Measurements from ENCODE around the gene EIF4E1B. TPM values are rescaled to one million over a fixed set of nuclear protein-coding genes. Genes with fewer than 3 reads are reported as not detected.

Gene EIF4E1B
- total and polyA plus RNA-seq, 2 donors (not counting 1 experiment from before 2014, with no cell fraction given) = not detected

GRCh38 chr5:176670449-176670848 is 40.0 kb downstream of the EIF4E1B start:
- DNase-seq (no peak), ATAC-seq (ENCODE audit: low read depth) (no peak)
- Mint-ChIP-seq H3K9me3 (ENCODE audit: insufficient read depth) (no peaks in the 10 kb centered on the region), H3K4me3 (no peak overlapping the region), H3K27ac (no peak overlapping the region), H3K27me3 (peaks cover 52% of the 10 kb centered on the region), H3K4me1 (peaks cover 3% of the 10 kb centered on the region)
- no peaks in the 10 kb centered on the region for H4K20me1 ChIP-seq (ENCODE audit: control insufficient read depth, insufficient read depth, low read length, poor library complexity, severe bottlenecking)
- no peaks in the 10 kb centered on the region for H3K36me3 ChIP-seq (replicated peaks in 1 of 2; ENCODE audit: control extremely low read depth in 1 of 2, control insufficient read depth in 1 of 2, extremely low read depth in 1 of 2, insufficient read depth in 2 of 2, low read length in 1 of 2)
- ChIA-PET CTCF (interaction anchor here (1.1 to 3.2 kb wide), 2 partner anchors 9 to 11 kb away, joined by 3 to 18 read pairs; no protein-coding TSS in a partner anchor), POLR2A (no interaction called here)
- no peaks in the 10 kb centered on the region for H3K4me1 ChIP-seq (ENCODE audit: control insufficient read depth in 2 of 2, insufficient read depth in 2 of 2, low read length in 2 of 2)
- H3K4me2 ChIP-seq (replicated peaks; ENCODE audit: low read depth, low read length, poor library complexity, severe bottlenecking) = no peak overlapping the region
- 92% methylated on average over 6 of the region's 8 CpGs for WGBS (ENCODE audit: insufficient coverage)
- TF ChIP-seq, protein P1, sequence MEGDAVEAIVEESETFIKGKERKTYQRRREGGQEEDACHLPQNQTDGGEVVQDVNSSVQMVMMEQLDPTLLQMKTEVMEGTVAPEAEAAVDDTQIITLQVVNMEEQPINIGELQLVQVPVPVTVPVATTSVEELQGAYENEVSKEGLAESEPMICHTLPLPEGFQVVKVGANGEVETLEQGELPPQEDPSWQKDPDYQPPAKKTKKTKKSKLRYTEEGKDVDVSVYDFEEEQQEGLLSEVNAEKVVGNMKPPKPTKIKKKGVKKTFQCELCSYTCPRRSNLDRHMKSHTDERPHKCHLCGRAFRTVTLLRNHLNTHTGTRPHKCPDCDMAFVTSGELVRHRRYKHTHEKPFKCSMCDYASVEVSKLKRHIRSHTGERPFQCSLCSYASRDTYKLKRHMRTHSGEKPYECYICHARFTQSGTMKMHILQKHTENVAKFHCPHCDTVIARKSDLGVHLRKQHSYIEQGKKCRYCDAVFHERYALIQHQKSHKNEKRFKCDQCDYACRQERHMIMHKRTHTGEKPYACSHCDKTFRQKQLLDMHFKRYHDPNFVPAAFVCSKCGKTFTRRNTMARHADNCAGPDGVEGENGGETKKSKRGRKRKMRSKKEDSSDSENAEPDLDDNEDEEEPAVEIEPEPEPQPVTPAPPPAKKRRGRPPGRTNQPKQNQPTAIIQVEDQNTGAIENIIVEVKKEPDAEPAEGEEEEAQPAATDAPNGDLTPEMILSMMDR (IDR thresholded peaks at IDR 0.05) = no peak
- no peak for TF ChIP-seq EZH2 (IDR thresholded peaks at IDR 0.05; ENCODE audit: borderline replicate concordance, insufficient read depth, low read depth, low read length, poor library complexity, severe bottlenecking)
- H3K9me3 ChIP-seq (ENCODE audit: control extremely low read depth in 1 of 3, control insufficient read depth in 2 of 3, insufficient read depth in 1 of 3, low read length in 2 of 3) = no peaks in the 10 kb centered on the region
- H3K4me3 ChIP-seq (ENCODE audit: control extremely low read depth in 1 of 5, extremely low read depth in 1 of 5, insufficient read depth in 1 of 5, low read depth in 2 of 5, low read length in 4 of 5) = no peak overlapping the region
- no peak overlapping the region for H3K27ac ChIP-seq (ENCODE audit: low read length in 2 of 2)
- H3K27me3 ChIP-seq (replicated peaks in 1 of 4; ENCODE audit: control extremely low read depth in 1 of 4, control insufficient read depth in 3 of 4, insufficient read depth in 4 of 4, low read length in 3 of 4) = peaks cover 0 to 25% (median 4%) of the 10 kb centered on the region in 4 experiments
- intact Hi-C loops (cut with micrococcal nuclease) = no loop called here
- no peak overlapping the region for H3K9ac ChIP-seq (ENCODE audit: low read length)
- no peak overlapping the region for H2AFZ ChIP-seq (ENCODE audit: insufficient read depth, low read depth, low read length, poor library complexity, severe bottlenecking)
- no peaks in the 10 kb centered on the region for H3K79me2 ChIP-seq (ENCODE audit: control insufficient read depth, insufficient read depth, low read length)

DNA sequence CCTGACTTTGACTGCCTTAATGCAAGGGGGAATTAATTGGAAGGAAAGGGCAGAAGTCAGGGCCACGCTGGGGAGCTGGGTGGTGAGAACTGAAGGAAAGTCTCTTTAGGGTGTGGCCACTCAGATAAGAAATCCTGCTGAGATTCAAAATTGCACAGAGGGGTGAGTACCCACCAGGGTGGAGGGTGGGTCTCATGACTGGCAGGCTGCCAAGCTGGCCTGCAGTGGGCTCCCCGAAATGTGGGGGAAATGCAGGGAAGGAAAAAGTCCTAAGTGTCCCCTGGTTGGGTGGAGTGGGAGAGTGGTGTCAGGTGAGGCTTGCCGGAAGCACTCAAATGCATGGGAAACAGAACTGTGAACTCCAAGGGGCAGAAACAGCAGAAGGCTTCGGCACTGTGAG is 40.9 kb downstream of the EIF4E1B start:
- ATAC-seq (ENCODE audit: low read depth) (no peak), DNase-seq (no peak)
- Histone ChIP-seq H3K9me3 (ENCODE audit: control extremely low read depth in 1 of 3, control insufficient read depth in 2 of 3, insufficient read depth in 1 of 3, low read length in 2 of 3) (no peaks in the 10 kb centered on the region), H3K4me2 (replicated peaks; ENCODE audit: low read depth, low read length, poor library complexity, severe bottlenecking) (no peak overlapping the region), H3K27me3 (replicated peaks in 1 of 4; ENCODE audit: control extremely low read depth in 1 of 4, control insufficient read depth in 3 of 4, insufficient read depth in 4 of 4, low read length in 3 of 4) (peaks cover 0 to 25% (median 4%) of the 10 kb centered on the region in 4 experiments), H2AFZ (ENCODE audit: insufficient read depth, low read depth, low read length, poor library complexity, severe bottlenecking) (no peak overlapping the region), H3K4me1 (ENCODE audit: control insufficient read depth in 2 of 2, insufficient read depth in 2 of 2, low read length in 2 of 2) (no peaks in the 10 kb centered on the region), H3K79me2 (ENCODE audit: control insufficient read depth, insufficient read depth, low read length) (no peaks in the 10 kb centered on the region), H4K20me1 (ENCODE audit: control insufficient read depth, insufficient read depth, low read length, poor library complexity, severe bottlenecking) (no peaks in the 10 kb centered on the region), H3K9ac (ENCODE audit: low read length) (no peak overlapping the region), H3K4me3 (ENCODE audit: control extremely low read depth in 1 of 5, extremely low read depth in 1 of 5, insufficient read depth in 1 of 5, low read depth in 2 of 5, low read length in 4 of 5) (no peak overlapping the region), H3K27ac (ENCODE audit: low read length in 2 of 2) (no peak overlapping the region), H3K36me3 (replicated peaks in 1 of 2; ENCODE audit: control extremely low read depth in 1 of 2, control insufficient read depth in 1 of 2, extremely low read depth in 1 of 2, insufficient read depth in 2 of 2, low read length in 1 of 2) (no peaks in the 10 kb centered on the region)
- CTCF ChIA-PET = no interaction called here
- POLR2A ChIA-PET = no interaction called here
- Mint-ChIP-seq H3K27me3 (peaks cover 51% of the 10 kb centered on the region), H3K9me3 (ENCODE audit: insufficient read depth) (no peaks in the 10 kb centered on the region), H3K27ac (no peak overlapping the region), H3K4me1 (peaks cover 3% of the 10 kb centered on the region), H3K4me3 (no peak overlapping the region)
- WGBS (ENCODE audit: insufficient coverage) = 74% methylated on average over 4 of the region's 4 CpGs
- intact Hi-C loops (cut with micrococcal nuclease) = no loop called here
- no peak for TF ChIP-seq EZH2 (IDR thresholded peaks at IDR 0.05; ENCODE audit: borderline replicate concordance, insufficient read depth, low read depth, low read length, poor library complexity, severe bottlenecking)
- TF ChIP-seq, protein P1 (IDR thresholded peaks at IDR 0.05) = no peak
